GM12891 (cell line): ENCODE results near the gene RABAC1.

ENCODE experiments used
- POLR2A ChIP-seq: IDR thresholded peaks from 2 replicates; pipeline ENCODE4 v1.6.1; 2011; ENCODE audit warnings: low read depth, low read length, control low read depth
- POLR2AphosphoS5 ChIP-seq: IDR thresholded peaks from 2 replicates; pipeline ENCODE4 v1.6.1; 2011; ENCODE audit warnings: low read depth, low read length, control low read depth

GRCh38 chr19:41977916-41978315 lies 18.8 kb upstream of the RABAC1 start:
- TF ChIP-seq POLR2AphosphoS5: no peak
- no peak for TF ChIP-seq POLR2A
